SK-N-SH (cell line): ENCODE measurements around the gene AGBL5.

Experiments
- FOXM1 ChIP-seq: IDR thresholded peaks from 2 replicates; pipeline ENCODE4 v1.4.0; 2012; ENCODE audit warnings: low read depth, mild to moderate bottlenecking
- MXI1 ChIP-seq: IDR thresholded peaks from 2 replicates; pipeline ENCODE4 v1.6.1; 2012; ENCODE audit warnings: mild to moderate bottlenecking, low read depth, low read length, improper control_type of control experiment
- RFX5 ChIP-seq: IDR thresholded peaks from 2 replicates; pipeline ENCODE4 v1.6.1; 2012; ENCODE audit warnings: mild to moderate bottlenecking, improper control_type of control experiment, low read length
- TF ChIP-seq, protein P1 (sequence below): fragments of 200-600 bp; sonication (generic); IDR thresholded peaks from 2 replicates; pipeline ENCODE4 v1.6.1; 2017; ENCODE audit warnings: antibody characterized with exemption, mild to moderate bottlenecking, moderate library complexity

DNA sequence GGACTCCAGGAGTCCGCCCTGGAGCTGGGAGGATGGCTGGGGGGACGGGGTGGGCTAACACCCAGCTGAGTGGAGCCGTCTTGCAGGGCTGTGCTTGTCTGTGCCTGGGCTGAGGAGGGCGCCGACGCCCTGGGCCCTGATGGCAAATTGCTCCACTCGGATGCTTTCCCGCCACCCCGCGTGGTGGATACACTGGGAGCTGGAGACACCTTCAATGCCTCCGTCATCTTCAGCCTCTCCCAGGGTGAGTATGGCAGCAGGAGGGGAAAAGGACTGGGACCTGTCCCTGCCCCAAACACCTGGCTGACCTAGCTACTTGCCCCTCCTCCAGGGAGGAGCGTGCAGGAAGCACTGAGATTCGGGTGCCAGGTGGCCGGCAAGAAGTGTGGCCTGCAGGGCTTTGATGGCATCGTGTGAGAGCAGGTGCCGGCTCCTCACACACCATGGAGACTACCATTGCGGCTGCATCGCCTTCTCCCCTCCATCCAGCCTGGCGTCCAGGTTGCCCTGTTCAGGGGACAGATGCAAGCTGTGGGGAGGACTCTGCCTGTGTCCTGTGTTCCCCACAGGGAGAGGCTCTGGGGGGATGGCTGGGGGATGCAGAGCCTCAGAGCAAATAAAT lies 48.0 kb downstream of the AGBL5 start:
- TF ChIP-seq, protein P1, sequence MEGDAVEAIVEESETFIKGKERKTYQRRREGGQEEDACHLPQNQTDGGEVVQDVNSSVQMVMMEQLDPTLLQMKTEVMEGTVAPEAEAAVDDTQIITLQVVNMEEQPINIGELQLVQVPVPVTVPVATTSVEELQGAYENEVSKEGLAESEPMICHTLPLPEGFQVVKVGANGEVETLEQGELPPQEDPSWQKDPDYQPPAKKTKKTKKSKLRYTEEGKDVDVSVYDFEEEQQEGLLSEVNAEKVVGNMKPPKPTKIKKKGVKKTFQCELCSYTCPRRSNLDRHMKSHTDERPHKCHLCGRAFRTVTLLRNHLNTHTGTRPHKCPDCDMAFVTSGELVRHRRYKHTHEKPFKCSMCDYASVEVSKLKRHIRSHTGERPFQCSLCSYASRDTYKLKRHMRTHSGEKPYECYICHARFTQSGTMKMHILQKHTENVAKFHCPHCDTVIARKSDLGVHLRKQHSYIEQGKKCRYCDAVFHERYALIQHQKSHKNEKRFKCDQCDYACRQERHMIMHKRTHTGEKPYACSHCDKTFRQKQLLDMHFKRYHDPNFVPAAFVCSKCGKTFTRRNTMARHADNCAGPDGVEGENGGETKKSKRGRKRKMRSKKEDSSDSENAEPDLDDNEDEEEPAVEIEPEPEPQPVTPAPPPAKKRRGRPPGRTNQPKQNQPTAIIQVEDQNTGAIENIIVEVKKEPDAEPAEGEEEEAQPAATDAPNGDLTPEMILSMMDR, result no peak
- TF ChIP-seq MXI1 (no peak), FOXM1 (no peak), RFX5 (no peak)
